ENCODE results near the gene NDE1. TPM values are rescaled to one million over a fixed set of nuclear protein-coding genes. Genes with fewer than 3 reads are reported as not detected.

NDE1 gene
- total and polyA plus RNA-seq, 2 donors (not counting 1 experiment from before 2014, with no cell fraction given), result 33.5 to 149 TPM

GRCh38 chr16:15735610-15736009 lies 85.6 kb downstream of the NDE1 start:
- Histone ChIP-seq H3K4me1 (ENCODE audit: control insufficient read depth in 2 of 2, insufficient read depth in 2 of 2, low read length in 2 of 2) (no peaks in the 10 kb centered on the region), H3K4me3 (ENCODE audit: control extremely low read depth in 1 of 5, extremely low read depth in 1 of 5, insufficient read depth in 1 of 5, low read depth in 2 of 5, low read length in 4 of 5) (no peak overlapping the region), H4K20me1 (ENCODE audit: control insufficient read depth, insufficient read depth, low read length, poor library complexity, severe bottlenecking) (no peaks in the 10 kb centered on the region), H3K9me3 (ENCODE audit: control extremely low read depth in 1 of 3, control insufficient read depth in 2 of 3, insufficient read depth in 1 of 3, low read length in 2 of 3) (no peaks in the 10 kb centered on the region), H3K27me3 (replicated peaks in 1 of 4; ENCODE audit: control extremely low read depth in 1 of 4, control insufficient read depth in 3 of 4, insufficient read depth in 4 of 4, low read length in 3 of 4) (no peaks in the 10 kb centered on the region), H2AFZ (ENCODE audit: insufficient read depth, low read depth, low read length, poor library complexity, severe bottlenecking) (no peak overlapping the region), H3K79me2 (ENCODE audit: control insufficient read depth, insufficient read depth, low read length) (no peaks in the 10 kb centered on the region), H3K27ac (ENCODE audit: low read length in 2 of 2) (no peak overlapping the region), H3K36me3 (replicated peaks in 1 of 2; ENCODE audit: control extremely low read depth in 1 of 2, control insufficient read depth in 1 of 2, extremely low read depth in 1 of 2, insufficient read depth in 2 of 2, low read length in 1 of 2) (peaks cover 0 to 26% of the 10 kb centered on the region in 2 experiments), H3K4me2 (replicated peaks; ENCODE audit: low read depth, low read length, poor library complexity, severe bottlenecking) (no peak overlapping the region), H3K9ac (ENCODE audit: low read length) (no peak overlapping the region)
- ChIA-PET POLR2A (no interaction called here), CTCF (interaction anchor here (0.8 kb wide), 1 partner anchor 388 kb away, joined by 3 read pairs; no protein-coding TSS in a partner anchor)
- Mint-ChIP-seq H3K27me3 (no peaks in the 10 kb centered on the region), H3K4me3 (no peak overlapping the region), H3K27ac (no peak overlapping the region), H3K9me3 (ENCODE audit: insufficient read depth) (no peaks in the 10 kb centered on the region), H3K4me1 (no peaks in the 10 kb centered on the region)
- DNase-seq (no peak), ATAC-seq (ENCODE audit: low read depth) (no peak)
- TF ChIP-seq CTCF (IDR thresholded peaks at IDR 0.05) (no peak), EZH2 (IDR thresholded peaks at IDR 0.05; ENCODE audit: borderline replicate concordance, insufficient read depth, low read depth, low read length, poor library complexity, severe bottlenecking) (no peak)
- WGBS (ENCODE audit: insufficient coverage), result 100% methylated on average over 3 of the region's 3 CpGs
- intact Hi-C loops (cut with micrococcal nuclease), result no loop called here

GRCh38 chr16:15736529-15736928 lies 86.5 kb downstream of the NDE1 start:
- Mint-ChIP-seq H3K4me3 (no peak overlapping the region), H3K9me3 (ENCODE audit: insufficient read depth) (no peaks in the 10 kb centered on the region), H3K27me3 (no peaks in the 10 kb centered on the region), H3K27ac (no peak overlapping the region), H3K4me1 (no peaks in the 10 kb centered on the region)
- Histone ChIP-seq H3K9me3 (ENCODE audit: control extremely low read depth in 1 of 3, control insufficient read depth in 2 of 3, insufficient read depth in 1 of 3, low read length in 2 of 3) (peaks cover 0 to 8% (median 0%) of the 10 kb centered on the region in 3 donors), H3K27me3 (replicated peaks in 1 of 4; ENCODE audit: control extremely low read depth in 1 of 4, control insufficient read depth in 3 of 4, insufficient read depth in 4 of 4, low read length in 3 of 4) (no peaks in the 10 kb centered on the region), H3K79me2 (ENCODE audit: control insufficient read depth, insufficient read depth, low read length) (no peaks in the 10 kb centered on the region), H3K36me3 (replicated peaks in 1 of 2; ENCODE audit: control extremely low read depth in 1 of 2, control insufficient read depth in 1 of 2, extremely low read depth in 1 of 2, insufficient read depth in 2 of 2, low read length in 1 of 2) (peaks cover 0 to 31% of the 10 kb centered on the region in 2 experiments), H4K20me1 (ENCODE audit: control insufficient read depth, insufficient read depth, low read length, poor library complexity, severe bottlenecking) (no peaks in the 10 kb centered on the region), H3K4me1 (ENCODE audit: control insufficient read depth in 2 of 2, insufficient read depth in 2 of 2, low read length in 2 of 2) (no peaks in the 10 kb centered on the region), H2AFZ (ENCODE audit: insufficient read depth, low read depth, low read length, poor library complexity, severe bottlenecking) (no peak overlapping the region), H3K4me2 (replicated peaks; ENCODE audit: low read depth, low read length, poor library complexity, severe bottlenecking) (no peak overlapping the region), H3K27ac (ENCODE audit: low read length in 2 of 2) (no peak overlapping the region), H3K4me3 (ENCODE audit: control extremely low read depth in 1 of 5, extremely low read depth in 1 of 5, insufficient read depth in 1 of 5, low read depth in 2 of 5, low read length in 4 of 5) (no peak overlapping the region), H3K9ac (ENCODE audit: low read length) (no peak overlapping the region)
- DNase-seq (no peak), ATAC-seq (ENCODE audit: low read depth) (no peak)
- intact Hi-C loops (cut with micrococcal nuclease), result no loop called here
- POLR2A ChIA-PET, result no interaction called here
- TF ChIP-seq CTCF (IDR thresholded peaks at IDR 0.05) (no peak), EZH2 (IDR thresholded peaks at IDR 0.05; ENCODE audit: borderline replicate concordance, insufficient read depth, low read depth, low read length, poor library complexity, severe bottlenecking) (no peak)
- 99% methylated on average over 7 of the region's 7 CpGs for WGBS (ENCODE audit: insufficient coverage)
- CTCF ChIA-PET, result no interaction called here
